IMR-90 (cell line): Measurements from ENCODE around the gene PIAS1. TPM values are rescaled to one million over a fixed set of nuclear protein-coding genes. Genes with fewer than 3 reads are reported as not detected.

Source experiments
- ATAC-seq: fragments of 200-7000 bp; cut with Tn5 transposase; 2 replicates; pipeline ENCODE4 v1.9.1; 2020; ENCODE audit warnings: low read depth, mild to moderate bottlenecking, moderate library complexity
- BruUV-seq: library from RNA; stranded (reverse); fragments of 400-500 nt; replicated peaks from 2 replicates; lab custom pipeline; 2021; lab: Mats Ljungman, UMichigan
- CTCF ChIA-PET: fragments of 300-600 bp; formaldehyde crosslinking; extraction: SDS; loops from one replicate; lab custom pipeline; 2021; ENCODE audit warnings: antibody characterized with exemption; lab: Yijun Ruan, JAX
- POLR2A ChIA-PET: fragments of 300-600 bp; sonication (Branson Sonifier 250); formaldehyde crosslinking; loops from one replicate; lab custom pipeline; 2022; ENCODE audit warnings: antibody characterized with exemption; ENCODE audit not compliant: unreplicated experiment; lab: Charles Lee
- DNase-seq: peaks from one replicate; pipeline ENCODE4 v3.0.0; 2013
- H2AFZ ChIP-seq: replicated peaks from 2 replicates; pipeline ENCODE3; 2013; ENCODE audit warnings: low read length, mild to moderate bottlenecking; ENCODE audit not compliant: poor library complexity
- H2AK5ac ChIP-seq: 2 replicates; pipeline ENCODE4 v1.6.1; 2013; ENCODE audit warnings: low read depth, low read length, inconsistent platforms
- H2AK9ac ChIP-seq: replicated peaks from 2 replicates; pipeline ENCODE3; 2013; ENCODE audit warnings: mild to moderate bottlenecking, low read depth, low read length, moderate library complexity; ENCODE audit not compliant: poor library complexity
- H2BK120ac ChIP-seq: 2 replicates; pipeline ENCODE4 v1.6.1; 2013; ENCODE audit warnings: low read depth, low read length, inconsistent platforms
- H2BK15ac ChIP-seq: 3 replicates; pipeline ENCODE4 v1.6.1; 2013; ENCODE audit warnings: low read depth, low read length, inconsistent platforms
- H2BK20ac ChIP-seq: 2 replicates; pipeline ENCODE4 v1.6.1; 2013; ENCODE audit warnings: low read depth, mild to moderate bottlenecking, inconsistent platforms, low read length, moderate library complexity
- H2BK5ac ChIP-seq: 2 replicates; pipeline ENCODE4 v1.6.1; 2013; ENCODE audit warnings: mild to moderate bottlenecking, low read depth, low read length, inconsistent platforms; ENCODE audit not compliant: poor library complexity, severe bottlenecking
- H3K14ac ChIP-seq: replicated peaks from 2 replicates; pipeline ENCODE4 v1.6.1; 2013; ENCODE audit warnings: low read depth, low read length, inconsistent platforms
- H3K18ac ChIP-seq: 2 replicates; pipeline ENCODE4 v1.6.1; 2013; ENCODE audit warnings: low read depth, low read length, control low read depth
- H3K23ac ChIP-seq: 2 replicates; pipeline ENCODE4 v1.6.1; 2013; ENCODE audit warnings: low read depth, low read length, inconsistent platforms
- H3K27ac ChIP-seq: 2 replicates; pipeline ENCODE4 v1.5.1; 2013; ENCODE audit warnings: mild to moderate bottlenecking, control low read depth, low read length; ENCODE audit not compliant: insufficient read depth
- H3K27me3 ChIP-seq: 2 replicates; pipeline ENCODE4 v1.6.1; 2013; ENCODE audit warnings: low read length; ENCODE audit not compliant: control insufficient read depth, insufficient read depth
- H3K36me3 ChIP-seq: 2 replicates; pipeline ENCODE4 v1.6.1; 2013; ENCODE audit warnings: low read length, mixed read lengths; ENCODE audit not compliant: control insufficient read depth, insufficient read depth
- H3K4ac ChIP-seq: 2 replicates; pipeline ENCODE4 v1.6.1; 2013; ENCODE audit warnings: low read depth, low read length, inconsistent platforms
- H3K4me1 ChIP-seq: 2 replicates; pipeline ENCODE4 v1.6.1; 2013; ENCODE audit warnings: low read length, mixed read lengths; ENCODE audit not compliant: control insufficient read depth, insufficient read depth
- H3K4me2 ChIP-seq: 2 replicates; pipeline ENCODE4 v1.6.1; 2013; ENCODE audit warnings: low read depth, mild to moderate bottlenecking, control low read depth, low read length, moderate library complexity
- H3K4me3 ChIP-seq: 2 replicates; pipeline ENCODE4 v1.5.1; 2013; ENCODE audit warnings: low read depth, mild to moderate bottlenecking, control low read depth, low read length, moderate library complexity; ENCODE audit not compliant: insufficient read depth
- H3K56ac ChIP-seq: 2 replicates; pipeline ENCODE4 v1.6.1; 2013; ENCODE audit warnings: low read length, inconsistent platforms; ENCODE audit not compliant: insufficient read depth; ENCODE audit errors: extremely low read depth
- H3K79me1 ChIP-seq, 2 experiments: 2 replicates each; pipeline ENCODE4 v1.6.1; 2013; ENCODE audit warnings: low read length in 2 of 2, inconsistent platforms in 1 of 2, low read depth in 1 of 2
- H3K9ac ChIP-seq: 2 replicates; pipeline ENCODE4 v1.6.1; 2013; ENCODE audit warnings: low read depth, low read length, control low read depth
- H3K9me1 ChIP-seq: 2 replicates; pipeline ENCODE4 v1.6.1; 2013; ENCODE audit warnings: low read length, inconsistent platforms; ENCODE audit not compliant: insufficient read depth
- H3K9me3 ChIP-seq: 2 replicates; pipeline ENCODE4 v1.6.1; 2013; ENCODE audit warnings: low read length; ENCODE audit not compliant: control insufficient read depth, insufficient read depth
- H4K20me1 ChIP-seq: 2 replicates; pipeline ENCODE4 v1.6.1; 2013; ENCODE audit warnings: low read length, inconsistent platforms; ENCODE audit not compliant: insufficient read depth
- H4K5ac ChIP-seq: 2 replicates; pipeline ENCODE4 v1.6.1; 2013; ENCODE audit warnings: mild to moderate bottlenecking, low read depth, low read length, control low read depth
- H4K8ac ChIP-seq, 2 experiments: 2 replicates each; pipeline ENCODE4 v1.6.1; 2013; ENCODE audit warnings: low read depth in 2 of 2, low read length in 2 of 2, control low read depth in 1 of 2, inconsistent platforms in 1 of 2
- H4K91ac ChIP-seq: 2 replicates; pipeline ENCODE4 v1.6.1; 2013; ENCODE audit warnings: low read depth, low read length, inconsistent platforms; ENCODE audit not compliant: insufficient read depth
- BHLHE40 ChIP-seq: fragments of 150-350 bp; IDR thresholded peaks from 2 replicates; pipeline ENCODE4 v1.6.1; 2016; ENCODE audit warnings: mild to moderate bottlenecking, low read depth, low read length
- CEBPB ChIP-seq: IDR thresholded peaks from 2 replicates; pipeline ENCODE4 v1.6.1; 2012; ENCODE audit warnings: low read depth, low read length, improper control_type of control experiment
- CHD1 ChIP-seq: IDR thresholded peaks from 2 replicates; pipeline ENCODE4 v1.6.1; 2012; ENCODE audit warnings: low read depth, low read length, improper control_type of control experiment
- CTCF ChIP-seq: conservative IDR thresholded peaks from 2 replicates; pipeline ENCODE4 v1.5.1; 2012; ENCODE audit warnings: mild to moderate bottlenecking, low read depth, low read length, improper control_type of control experiment
- ELK1 ChIP-seq: fragments of 150-350 bp; IDR thresholded peaks from 2 replicates; pipeline ENCODE4 v1.6.1; 2016; ENCODE audit warnings: low read depth, mild to moderate bottlenecking, low read length, moderate library complexity, borderline replicate concordance
- FOS ChIP-seq: fragments of 150-350 bp; IDR thresholded peaks from 2 replicates; pipeline ENCODE4 v1.6.1; 2016; ENCODE audit warnings: low read depth, low read length
- MAFK ChIP-seq: IDR thresholded peaks from 2 replicates; pipeline ENCODE4 v1.6.1; 2012; ENCODE audit warnings: low read depth, low read length, improper control_type of control experiment
- MAZ ChIP-seq: IDR thresholded peaks from 2 replicates; pipeline ENCODE4 v1.6.1; 2012; ENCODE audit warnings: low read depth, mild to moderate bottlenecking, low read length, improper control_type of control experiment, moderate library complexity, borderline replicate concordance
- MXI1 ChIP-seq: IDR thresholded peaks from 2 replicates; pipeline ENCODE4 v1.6.1; 2012; ENCODE audit warnings: low read depth, mild to moderate bottlenecking, low read length, moderate library complexity, borderline replicate concordance
- NFE2L2 ChIP-seq: fragments of 150-350 bp; IDR thresholded peaks from 2 replicates; pipeline ENCODE4 v1.6.1; 2016; ENCODE audit warnings: low read depth, mild to moderate bottlenecking, low read length
- POLR2A ChIP-seq: IDR thresholded peaks from 2 replicates; pipeline ENCODE4 v1.6.1; 2012; ENCODE audit warnings: mild to moderate bottlenecking, low read depth, low read length
- RAD21 ChIP-seq: IDR thresholded peaks from 2 replicates; pipeline ENCODE4 v1.6.1; 2012; ENCODE audit warnings: low read length, improper control_type of control experiment
- RCOR1 ChIP-seq: IDR thresholded peaks from 2 replicates; pipeline ENCODE4 v1.6.1; 2012; ENCODE audit warnings: mild to moderate bottlenecking, low read length, improper control_type of control experiment; ENCODE audit not compliant: insufficient replicate concordance
- RFX5 ChIP-seq: IDR thresholded peaks from 2 replicates; pipeline ENCODE4 v1.8.0; 2012; ENCODE audit warnings: low read depth, mild to moderate bottlenecking, low read length, moderate library complexity
- SMC3 ChIP-seq: fragments of 150-350 bp; IDR thresholded peaks from 2 replicates; pipeline ENCODE4 v1.6.1; 2016; ENCODE audit warnings: low read depth, mild to moderate bottlenecking, antibody characterized with exemption, low read length, moderate library complexity
- USF2 ChIP-seq: fragments of 150-350 bp; IDR thresholded peaks from 2 replicates; pipeline ENCODE4 v1.6.1; 2017; ENCODE audit warnings: mild to moderate bottlenecking, antibody characterized with exemption, low read length, low read depth
- WGBS, 2 experiments: methylation state at CpG; one replicate each; pipeline versions ENCODE4 v1.1.5 to v1.1.7; 2013; ENCODE audit warnings: missing lambda C conversion rate in 2 of 2; ENCODE audit not compliant: insufficient read length in 1 of 2; ENCODE audit errors: extremely low coverage in 2 of 2; 5-methylcytosine and 5-hydroxymethylcytosine counted together
- dilution Hi-C: fragments of 300-500 bp; cut with HindIII; formaldehyde crosslinking; loops from one replicate; pipeline ENCODE4 v1.14.3; 2018; ENCODE audit warnings: low sequenced_read_pairs; ENCODE audit not compliant: unreplicated experiment
- in situ Hi-C: fragments of 300-500 bp; cut with MboI; formaldehyde crosslinking; loops from 3 replicates; pipeline ENCODE4 v1.14.3; 2019; ENCODE audit warnings: low sequenced_read_pairs, inconsistent platforms, mixed read lengths
- intact Hi-C: fragments of 100-400 bp; cut with micrococcal nuclease; formaldehyde crosslinking; loops from 2 replicates; pipeline ENCODE4 v1.10.0; 2022
- polyA plus RNA-seq, 3 experiments: library from polyadenylated mRNA; depleted of rRNA; stranded (reverse); fragments of >200 nt; gene quantifications; 2 replicates each; pipeline ENCODE4 v1.2.3, GENCODE V29; 2012; ENCODE audit warnings: low replicate concordance in 1 of 3
- total RNA-seq: library from RNA; depleted of rRNA; stranded (reverse); fragments of >200 nt; gene quantifications from 2 replicates; pipeline ENCODE4 v1.2.3, GENCODE V29; 2012

PIAS1 gene
- total and polyA plus RNA-seq, 2 of the 4 experiments (the other 2 are of a cell fraction) = 20.0 to 63.6 TPM

- DNase-seq (no peak), ATAC-seq (no peak)
- Histone ChIP-seq H2AK5ac (no peak overlapping the region), H3K56ac (no peak overlapping the region), H3K27ac (no peak overlapping the region), H3K4me2 (no peak overlapping the region), H2BK5ac (no peak overlapping the region), H3K9me1 (no peaks in the 10 kb centered on the region), H3K4ac (no peak overlapping the region), H3K27me3 (peaks cover 25% of the 10 kb centered on the region), H4K91ac (no peak overlapping the region), H3K36me3 (no peaks in the 10 kb centered on the region), H3K23ac (no peak overlapping the region), H3K79me1 (no peaks in the 10 kb centered on the region), H4K5ac (no peak overlapping the region), H2AK9ac (no peak overlapping the region), H3K18ac (no peak overlapping the region), H2BK120ac (no peak overlapping the region), H2BK15ac (no peak overlapping the region), H3K9me3 (no peaks in the 10 kb centered on the region), H3K9ac (no peak overlapping the region), H2BK20ac (no peak overlapping the region), H2AFZ (no peak overlapping the region), H3K14ac (no peak overlapping the region), H3K4me3 (no peak overlapping the region), H4K20me1 (no peaks in the 10 kb centered on the region), H4K8ac (no peak overlapping the region), H3K4me1 (no peaks in the 10 kb centered on the region)
- ChIA-PET POLR2A (no interaction called here), CTCF (no interaction called here)
- BruUV-seq = no TSS peak
- intact Hi-C loops = loop anchor here (5.0 kb wide), 1 partner anchor 41 kb away; no protein-coding TSS in a partner anchor
- dilution Hi-C loops = no loop called here
- WGBS, 2 experiments = 61% methylated on average over 4 of the region's 7 CpGs; no CpG with 5 or more reads in 1 of the 2 experiments
- in situ Hi-C loops = no loop called here
- TF ChIP-seq CTCF (no peak), ELK1 (no peak), MXI1 (no peak), RCOR1 (no peak), BHLHE40 (no peak), CHD1 (no peak), RAD21 (no peak), MAFK (no peak), POLR2A (no peak), MAZ (no peak), USF2 (no peak), FOS (no peak), NFE2L2 (no peak), CEBPB (no peak), RFX5 (no peak), SMC3 (no peak)
Observed at GRCh38 chr15:68028137-68028887, 25.8 kb upstream of the PIAS1 start.
